Loucy (cell line): Measurements from ENCODE around the gene ANGPTL2.

Experiments used
- CTCF ChIP-seq: fragments of 200-600 bp; sonication (generic); conservative IDR thresholded peaks from 2 replicates; pipeline ENCODE4 v1.5.1; 2014; ENCODE audit warnings: mild to moderate bottlenecking, antibody characterized with exemption, low read length
- EZH2phosphoT487 ChIP-seq: fragments of 200-600 bp; IDR thresholded peaks from 2 replicates; pipeline ENCODE4 v1.6.1; 2018; ENCODE audit warnings: antibody characterized with exemption, mild to moderate bottlenecking, moderate library complexity, borderline replicate concordance

- no peak for TF ChIP-seq CTCF
- TF ChIP-seq EZH2phosphoT487: no peak
These were observed 47.6 kb downstream of the ANGPTL2 start for GRCh38 chr9:127074561-127075548.
